Mesothelial cell of epicardium (in vitro differentiated cells): Measurements from ENCODE around the gene RBM3. TPM values are rescaled to one million over a fixed set of nuclear protein-coding genes. Genes with fewer than 3 reads are reported as not detected.

Experiments
- DNase-seq, 2 experiments: peaks; one replicate each; pipeline ENCODE4 v3.0.0; 2021; ENCODE audit warnings: low spot score in 2 of 2; ENCODE audit not compliant: unreplicated experiment in 2 of 2
- H3K27ac Mint-ChIP-seq: 2 replicates; pipeline ENCODE4 v1.8.0; 2021; ENCODE audit warnings: mixed read lengths
- H3K27me3 Mint-ChIP-seq: 2 replicates; pipeline ENCODE4 v1.8.0; 2021; ENCODE audit warnings: low read depth, mixed read lengths
- H3K36me3 Mint-ChIP-seq: 2 replicates; pipeline ENCODE4 v1.8.0; 2021; ENCODE audit warnings: mixed read lengths
- H3K4me1 Mint-ChIP-seq: 2 replicates; pipeline ENCODE4 v1.8.0; 2021; ENCODE audit warnings: mixed read lengths
- H3K4me3 Mint-ChIP-seq: 2 replicates; pipeline ENCODE4 v1.8.0; 2021; ENCODE audit warnings: mild to moderate bottlenecking, moderate library complexity, mixed read lengths
- H3K9me3 Mint-ChIP-seq: 2 replicates; pipeline ENCODE4 v1.8.0; 2021; ENCODE audit warnings: mixed read lengths
- CTCF ChIP-seq: fragments of 200-600 bp; sonication (generic); IDR thresholded peaks from one replicate; pipeline ENCODE4 v1.5.0; 2021; ENCODE audit warnings: antibody characterized with exemption; ENCODE audit not compliant: unreplicated experiment
- total RNA-seq: library from RNA; stranded (reverse); gene quantifications from 3 replicates; pipeline ENCODE4 v1.2.1, GENCODE V29; 2021

RBM3 gene
- total RNA-seq, 1 donor from 2014 or later, result 208 TPM

GRCh38 chrX:48538641-48539344 is 35.5 kb upstream of the RBM3 start:
- Mint-ChIP-seq H3K27ac (peak overlapping the region; percentile 95), H3K9me3 (peaks cover 9% of the 10 kb centered on the region)

GRCh38 chrX:48539345-48540027 is 34.8 kb upstream of the RBM3 start, which contains the start of gene TBC1D25:
TBC1D25 (plus strand) TSS chrX:48539714; CDS start chrX:48539798, 84 bp downstream.
- Mint-ChIP-seq H3K9me3 (peaks cover 3% of the 10 kb centered on the region), H3K36me3 (peaks cover 7% of the 10 kb centered on the region), H3K27ac (peak within 1 kb of the TSS; percentile 95), H3K4me1 (peaks cover 5% of the 10 kb centered on the region), H3K27me3 (no peaks in the 10 kb centered on the region), H3K4me3 (peak within 1 kb of the TSS; percentile 79)
- no peak for TF ChIP-seq CTCF
- peak; percentile 87 to 94 for DNase-seq

More at GRCh38 chrX:48538641-48539344, 35.5 kb upstream of the RBM3 start:
- Mint-ChIP-seq H3K4me3 (peak overlapping the region; percentile 79), H3K36me3 (peaks cover 4% of the 10 kb centered on the region), H3K4me1 (peaks cover 5% of the 10 kb centered on the region), H3K27me3 (no peaks in the 10 kb centered on the region)
- no peak for DNase-seq
- TF ChIP-seq CTCF, result no peak

DNA sequence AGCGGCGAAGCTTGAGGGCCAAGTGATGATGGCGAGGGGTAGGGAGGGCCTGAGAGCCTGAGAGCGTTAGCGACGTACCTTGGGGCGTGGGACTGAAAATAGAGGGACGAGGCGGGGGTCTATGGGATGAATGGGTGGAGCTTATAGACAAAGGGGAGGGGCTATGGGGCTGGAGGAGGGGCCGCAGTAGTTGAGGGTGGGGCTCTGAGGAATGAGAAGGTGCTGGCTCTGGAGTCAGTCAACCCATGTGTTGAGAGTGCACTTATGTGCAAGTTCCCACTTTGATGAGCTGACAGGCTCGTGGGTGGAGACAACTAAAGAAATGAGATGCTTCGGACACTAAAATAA is 34.3 kb upstream of the RBM3 start:
- Mint-ChIP-seq H3K27ac (peak overlapping the region; percentile 57), H3K4me3 (peak overlapping the region; percentile 79), H3K9me3 (peaks cover 3% of the 10 kb centered on the region), H3K36me3 (peaks cover 7% of the 10 kb centered on the region), H3K27me3 (no peaks in the 10 kb centered on the region), H3K4me1 (peaks cover 5% of the 10 kb centered on the region)
- TF ChIP-seq CTCF, result no peak
- peak in 1 of 2 experiments; percentile 62 for DNase-seq

DNA sequence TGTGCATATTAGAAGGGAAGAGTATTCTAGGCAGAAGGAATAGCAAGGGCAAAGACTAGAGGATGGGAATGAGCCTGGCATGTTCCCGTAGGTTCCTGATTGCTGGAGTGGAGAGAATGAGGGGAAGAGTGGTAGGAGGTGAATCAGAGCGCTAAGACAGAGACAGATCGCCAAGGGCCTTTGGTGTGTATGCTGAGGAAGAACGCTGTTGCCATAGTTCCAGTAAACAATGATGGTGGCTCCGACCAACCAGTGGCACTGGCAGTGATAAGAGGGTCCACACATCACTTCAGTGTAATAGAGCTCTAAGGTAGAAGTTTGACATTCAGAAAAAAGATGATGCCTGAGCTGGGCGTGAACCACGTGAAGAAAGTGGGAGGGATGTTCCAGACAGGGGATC is 33.8 kb upstream of the RBM3 start:
- Mint-ChIP-seq H3K9me3 (peaks cover 5% of the 10 kb centered on the region), H3K27ac (no peak overlapping the region), H3K4me1 (peaks cover 5% of the 10 kb centered on the region), H3K27me3 (no peaks in the 10 kb centered on the region), H3K36me3 (peaks cover 8% of the 10 kb centered on the region), H3K4me3 (peak overlapping the region; percentile 79)
- TF ChIP-seq CTCF, result no peak
- DNase-seq, result no peak

GRCh38 chrX:48541140-48541814 is 33.0 kb upstream of the RBM3 start:
- peaks cover 10% of the 10 kb centered on the region for H3K36me3 Mint-ChIP-seq
- DNase-seq, result no peak
- peak overlapping the region; percentile 4 for H3K27ac Mint-ChIP-seq
- TF ChIP-seq CTCF, result no peak
- peaks cover 5% of the 10 kb centered on the region for H3K4me1 Mint-ChIP-seq
- peaks cover 7% of the 10 kb centered on the region for H3K9me3 Mint-ChIP-seq
- no peaks in the 10 kb centered on the region for H3K27me3 Mint-ChIP-seq
- peak overlapping the region; percentile 36 for H3K4me3 Mint-ChIP-seq
